HepG2 (cell line): ENCODE data around the gene XPNPEP3. TPM values are rescaled to one million over a fixed set of nuclear protein-coding genes. Genes with fewer than 3 reads are reported as not detected.

ENCODE experiments used
- HHEX ChIP-seq: IDR thresholded peaks from 2 replicates; pipeline ENCODE4 v1.6.1; 2016; ENCODE audit warnings: control low read depth
- LCORL ChIP-seq, 2 experiments: fragments of 450-650 bp in 1 of 2; sonication (generic) in 1 of 2; formaldehyde crosslinking in 1 of 2; IDR thresholded peaks; 2 replicates each; pipeline versions ENCODE4 v1.5.0 to v1.6.1; 2017 to 2020; ENCODE audit warnings: antibody characterized with exemption in 1 of 2, missing genetic modification reagents in 1 of 2
- MAZ ChIP-seq, 2 experiments: sonication (generic) in 1 of 2; formaldehyde crosslinking in 1 of 2; IDR thresholded peaks; 2 replicates each; pipeline versions ENCODE4 v1.5.0 to v1.6.1; 2012 to 2020; ENCODE audit warnings: low read depth in 2 of 2, mild to moderate bottlenecking in 2 of 2, borderline replicate concordance in 1 of 2, improper control_type of control experiment in 1 of 2, low read length in 1 of 2, missing genetic modification reagents in 1 of 2, moderate library complexity in 1 of 2
- MXI1 ChIP-seq: IDR thresholded peaks from 3 replicates; pipeline ENCODE4 v1.6.1; 2012; ENCODE audit warnings: low read depth, low read length, inconsistent platforms, borderline replicate concordance
- POLR2A ChIP-seq, 2 experiments: IDR thresholded peaks; 2 replicates each; pipeline ENCODE4 v1.6.1; 2011; ENCODE audit warnings: low read depth in 2 of 2, low read length in 2 of 2, mild to moderate bottlenecking in 1 of 2, moderate library complexity in 1 of 2; ENCODE audit not compliant: insufficient read depth in 1 of 2
- TEAD3 ChIP-seq: optimal IDR thresholded peaks from 2 replicates; pipeline ENCODE3; 2016; ENCODE audit warnings: borderline replicate concordance
- TMF1 ChIP-seq: sonication (generic); formaldehyde crosslinking; IDR thresholded peaks from 2 replicates; pipeline ENCODE4 v1.8.1; 2022; ENCODE audit warnings: low read depth, missing genetic modification reagents
- ZBTB20 ChIP-seq: sonication (generic); formaldehyde crosslinking; IDR thresholded peaks from 2 replicates; pipeline ENCODE4 v1.8.1; 2023; ENCODE audit warnings: missing genetic modification reagents, low read depth, mild to moderate bottlenecking, borderline replicate concordance
- ZNF24 ChIP-seq: fragments of 450-650 bp; IDR thresholded peaks from 2 replicates; pipeline ENCODE4 v1.6.1; 2017; ENCODE audit warnings: antibody characterized with exemption, mild to moderate bottlenecking
- ZNF3 ChIP-seq: IDR thresholded peaks from 2 replicates; pipeline ENCODE4 v1.7.0; 2017; ENCODE audit warnings: inconsistent platforms
- ZNF367 ChIP-seq: sonication (generic); formaldehyde crosslinking; IDR thresholded peaks from 2 replicates; pipeline ENCODE4 v1.4.0; 2020; ENCODE audit warnings: missing genetic modification reagents, borderline replicate concordance
- ZNF557 ChIP-seq: sonication (generic); formaldehyde crosslinking; IDR thresholded peaks from 2 replicates; pipeline ENCODE4 v1.4.0; 2020; ENCODE audit warnings: missing genetic modification reagents
- ZNF737 ChIP-seq: sonication (generic); formaldehyde crosslinking; IDR thresholded peaks from 2 replicates; pipeline ENCODE4 v1.5.0; 2020; ENCODE audit warnings: missing genetic modification reagents, mild to moderate bottlenecking, borderline replicate concordance
- ZNF776 ChIP-seq: sonication (generic); formaldehyde crosslinking; IDR thresholded peaks from 2 replicates; pipeline ENCODE4 v1.4.0; 2020; ENCODE audit warnings: mild to moderate bottlenecking, missing genetic modification reagents
- ZNF850 ChIP-seq: sonication (generic); formaldehyde crosslinking; conservative IDR thresholded peaks from 2 replicates; pipeline ENCODE4 v1.9.0; 2021; ENCODE audit warnings: mild to moderate bottlenecking, missing genetic modification reagents
- ZNF879 ChIP-seq: sonication (generic); formaldehyde crosslinking; IDR thresholded peaks from 2 replicates; pipeline ENCODE4 v1.8.1; 2023; ENCODE audit warnings: missing genetic modification reagents
- polyA plus RNA-seq, 8 experiments: library from polyadenylated mRNA; depleted of rRNA in 3 of 8; stranded (reverse) in 7 of 8; unstranded in 1 of 8; fragments of >200 nt; fragmentation: Illumina TruSeq in 4 of 8; extraction: Trizol in 4 of 8; gene quantifications; 2 replicates each; pipeline versions ENCODE4 v1.2.1 to v1.2.3, GENCODE V29; 2011 to 2016; ENCODE audit warnings: low read depth in 4 of 8, missing spikeins in 1 of 8, mixed read lengths in 1 of 8; ENCODE audit not compliant: insufficient read depth in 1 of 8
- total RNA-seq, 5 experiments: library from RNA; depleted of rRNA; stranded (reverse); fragments of >200 nt; fragmentation: Illumina TruSeq; extraction: Trizol; gene quantifications; 2 replicates each; pipeline ENCODE4 v1.2.3, GENCODE V29; 2016; ENCODE audit warnings: low read depth in 1 of 5
- TF ChIP-seq, protein P1 (sequence below): sonication (generic); formaldehyde crosslinking; IDR thresholded peaks from 2 replicates; pipeline ENCODE4 v1.4.0; 2020; ENCODE audit warnings: missing genetic modification reagents
- TF ChIP-seq, protein P2 (sequence below): IDR thresholded peaks from 2 replicates; pipeline ENCODE4 v1.6.1; 2016; ENCODE audit warnings: low read depth, borderline replicate concordance
- TF ChIP-seq, protein P3 (sequence below): sonication (generic); formaldehyde crosslinking; IDR thresholded peaks from 2 replicates; pipeline ENCODE4 v1.5.0; 2020; ENCODE audit warnings: mild to moderate bottlenecking, missing genetic modification reagents
- TF ChIP-seq, protein P4 (sequence below): sonication (generic); formaldehyde crosslinking; IDR thresholded peaks from 2 replicates; pipeline ENCODE4 v1.4.0; 2020; ENCODE audit warnings: missing genetic modification reagents, borderline replicate concordance

XPNPEP3 gene
- total and polyA plus RNA-seq, 2 of the 13 experiments (the other 11 are each of a cell fraction or from before 2014, with no cell fraction given), result 10.3 to 14.0 TPM

DNA sequence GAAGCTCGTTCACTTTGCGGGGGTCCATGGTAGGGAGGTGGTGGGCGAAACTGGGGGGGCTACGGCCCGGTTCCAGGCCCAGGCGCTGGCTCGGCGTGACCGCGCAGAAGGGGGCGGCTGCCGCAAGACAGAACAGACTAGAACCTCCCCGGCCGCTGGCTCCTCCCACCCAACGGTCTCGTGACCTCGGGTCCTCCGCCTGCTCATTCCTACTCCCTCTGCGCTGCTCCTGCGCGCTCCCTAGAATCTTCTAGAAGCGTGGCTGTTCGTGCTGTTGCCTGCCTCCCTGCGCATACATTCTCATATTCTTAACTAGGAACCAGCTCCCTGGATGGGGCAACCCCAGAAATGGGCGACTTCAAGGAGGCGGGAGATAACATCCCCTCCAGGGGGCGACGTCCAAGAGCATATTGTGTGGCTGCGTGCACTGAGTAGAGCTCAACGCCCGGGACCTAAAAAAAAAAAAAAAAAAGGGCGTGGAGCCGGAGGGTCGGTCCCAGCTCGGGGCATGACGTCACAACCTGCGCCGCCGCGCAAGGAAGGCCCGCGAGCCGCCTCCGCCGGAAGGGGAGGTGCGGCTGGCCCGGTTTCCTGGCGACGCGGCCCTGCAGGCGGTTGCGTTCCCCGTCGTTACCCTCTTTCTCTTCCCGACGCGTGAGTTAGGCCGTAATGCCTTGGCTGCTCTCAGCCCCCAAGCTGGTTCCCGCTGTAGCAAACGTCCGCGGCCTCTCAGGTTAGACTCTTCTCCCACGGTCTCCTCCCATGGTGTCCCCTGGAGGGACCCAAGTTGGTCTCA, at the start of gene XPNPEP3, which contains the start of gene ST13 (continued):
- TF ChIP-seq, protein P1, sequence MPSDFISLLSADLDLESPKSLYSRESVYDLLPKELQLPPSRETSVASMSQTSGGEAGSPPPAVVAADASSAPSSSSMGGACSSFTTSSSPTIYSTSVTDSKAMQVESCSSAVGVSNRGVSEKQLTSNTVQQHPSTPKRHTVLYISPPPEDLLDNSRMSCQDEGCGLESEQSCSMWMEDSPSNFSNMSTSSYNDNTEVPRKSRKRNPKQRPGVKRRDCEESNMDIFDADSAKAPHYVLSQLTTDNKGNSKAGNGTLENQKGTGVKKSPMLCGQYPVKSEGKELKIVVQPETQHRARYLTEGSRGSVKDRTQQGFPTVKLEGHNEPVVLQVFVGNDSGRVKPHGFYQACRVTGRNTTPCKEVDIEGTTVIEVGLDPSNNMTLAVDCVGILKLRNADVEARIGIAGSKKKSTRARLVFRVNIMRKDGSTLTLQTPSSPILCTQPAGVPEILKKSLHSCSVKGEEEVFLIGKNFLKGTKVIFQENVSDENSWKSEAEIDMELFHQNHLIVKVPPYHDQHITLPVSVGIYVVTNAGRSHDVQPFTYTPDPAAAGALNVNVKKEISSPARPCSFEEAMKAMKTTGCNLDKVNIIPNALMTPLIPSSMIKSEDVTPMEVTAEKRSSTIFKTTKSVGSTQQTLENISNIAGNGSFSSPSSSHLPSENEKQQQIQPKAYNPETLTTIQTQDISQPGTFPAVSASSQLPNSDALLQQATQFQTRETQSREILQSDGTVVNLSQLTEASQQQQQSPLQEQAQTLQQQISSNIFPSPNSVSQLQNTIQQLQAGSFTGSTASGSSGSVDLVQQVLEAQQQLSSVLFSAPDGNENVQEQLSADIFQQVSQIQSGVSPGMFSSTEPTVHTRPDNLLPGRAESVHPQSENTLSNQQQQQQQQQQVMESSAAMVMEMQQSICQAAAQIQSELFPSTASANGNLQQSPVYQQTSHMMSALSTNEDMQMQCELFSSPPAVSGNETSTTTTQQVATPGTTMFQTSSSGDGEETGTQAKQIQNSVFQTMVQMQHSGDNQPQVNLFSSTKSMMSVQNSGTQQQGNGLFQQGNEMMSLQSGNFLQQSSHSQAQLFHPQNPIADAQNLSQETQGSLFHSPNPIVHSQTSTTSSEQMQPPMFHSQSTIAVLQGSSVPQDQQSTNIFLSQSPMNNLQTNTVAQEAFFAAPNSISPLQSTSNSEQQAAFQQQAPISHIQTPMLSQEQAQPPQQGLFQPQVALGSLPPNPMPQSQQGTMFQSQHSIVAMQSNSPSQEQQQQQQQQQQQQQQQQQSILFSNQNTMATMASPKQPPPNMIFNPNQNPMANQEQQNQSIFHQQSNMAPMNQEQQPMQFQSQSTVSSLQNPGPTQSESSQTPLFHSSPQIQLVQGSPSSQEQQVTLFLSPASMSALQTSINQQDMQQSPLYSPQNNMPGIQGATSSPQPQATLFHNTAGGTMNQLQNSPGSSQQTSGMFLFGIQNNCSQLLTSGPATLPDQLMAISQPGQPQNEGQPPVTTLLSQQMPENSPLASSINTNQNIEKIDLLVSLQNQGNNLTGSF (CRISPR knock-in tag), result peak; percentile 16; the same call in 1 of the 2 replicates
- TF ChIP-seq, protein P2, sequence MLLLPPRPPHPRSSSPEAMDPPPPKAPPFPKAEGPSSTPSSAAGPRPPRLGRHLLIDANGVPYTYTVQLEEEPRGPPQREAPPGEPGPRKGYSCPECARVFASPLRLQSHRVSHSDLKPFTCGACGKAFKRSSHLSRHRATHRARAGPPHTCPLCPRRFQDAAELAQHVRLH (CRISPR knock-in tag), result peak; percentile 31; the same call in 1 of the 2 replicates
- TF ChIP-seq ZNF3 (no peak), ZNF24 (no peak), ZNF879 (no peak; the same call in 1 of the 2 replicates), ZBTB20 (CRISPR knock-in tag) (0 out of 2 replicates have a peak, but pooled peaks have one; percentile 6), ZNF737 (CRISPR knock-in tag) (no peak), LCORL (IDR thresholded peaks at IDR 0.05) (no peak), LCORL (CRISPR knock-in tag; IDR thresholded peaks at IDR 0.05) (peak; percentile 29; the same call in 1 of the 2 replicates), ZNF850 (CRISPR knock-in tag) (no peak; the same call in 1 of the 2 replicates), MAZ (IDR thresholded peaks at IDR 0.05; ENCODE audit: borderline replicate concordance, low read depth, low read length) (peak; percentile 64; the same call in 1 of the 2 replicates), MAZ (CRISPR knock-in tag; IDR thresholded peaks at IDR 0.05; ENCODE audit: low read depth) (peak; percentile 57), MXI1 (peak; percentile 89), POLR2A (IDR thresholded peaks at IDR 0.05; ENCODE audit: insufficient read depth in 1 of 2, low read depth in 2 of 2, low read length in 2 of 2) (peak; percentile 75 to 83), TEAD3 (CRISPR knock-in tag) (peak; percentile 27), HHEX (no peak), TMF1 (CRISPR knock-in tag) (peak; percentile 41; the same call in 1 of the 2 replicates), ZNF557 (CRISPR knock-in tag) (peak; percentile 26; the same call in 1 of the 2 replicates), ZNF367 (CRISPR knock-in tag) (no peak), ZNF776 (CRISPR knock-in tag) (peak; percentile 15; the same call in 1 of the 2 replicates)
- TF ChIP-seq, protein P3, sequence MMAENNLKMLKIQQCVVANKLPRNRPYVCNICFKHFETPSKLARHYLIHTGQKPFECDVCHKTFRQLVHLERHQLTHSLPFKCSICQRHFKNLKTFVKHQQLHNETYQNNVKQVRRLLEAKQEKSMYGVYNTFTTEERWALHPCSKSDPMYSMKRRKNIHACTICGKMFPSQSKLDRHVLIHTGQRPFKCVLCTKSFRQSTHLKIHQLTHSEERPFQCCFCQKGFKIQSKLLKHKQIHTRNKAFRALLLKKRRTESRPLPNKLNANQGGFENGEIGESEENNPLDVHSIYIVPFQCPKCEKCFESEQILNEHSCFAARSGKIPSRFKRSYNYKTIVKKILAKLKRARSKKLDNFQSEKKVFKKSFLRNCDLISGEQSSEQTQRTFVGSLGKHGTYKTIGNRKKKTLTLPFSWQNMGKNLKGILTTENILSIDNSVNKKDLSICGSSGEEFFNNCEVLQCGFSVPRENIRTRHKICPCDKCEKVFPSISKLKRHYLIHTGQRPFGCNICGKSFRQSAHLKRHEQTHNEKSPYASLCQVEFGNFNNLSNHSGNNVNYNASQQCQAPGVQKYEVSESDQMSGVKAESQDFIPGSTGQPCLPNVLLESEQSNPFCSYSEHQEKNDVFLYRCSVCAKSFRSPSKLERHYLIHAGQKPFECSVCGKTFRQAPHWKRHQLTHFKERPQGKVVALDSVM (CRISPR knock-in tag), result no peak
- TF ChIP-seq, protein P4, sequence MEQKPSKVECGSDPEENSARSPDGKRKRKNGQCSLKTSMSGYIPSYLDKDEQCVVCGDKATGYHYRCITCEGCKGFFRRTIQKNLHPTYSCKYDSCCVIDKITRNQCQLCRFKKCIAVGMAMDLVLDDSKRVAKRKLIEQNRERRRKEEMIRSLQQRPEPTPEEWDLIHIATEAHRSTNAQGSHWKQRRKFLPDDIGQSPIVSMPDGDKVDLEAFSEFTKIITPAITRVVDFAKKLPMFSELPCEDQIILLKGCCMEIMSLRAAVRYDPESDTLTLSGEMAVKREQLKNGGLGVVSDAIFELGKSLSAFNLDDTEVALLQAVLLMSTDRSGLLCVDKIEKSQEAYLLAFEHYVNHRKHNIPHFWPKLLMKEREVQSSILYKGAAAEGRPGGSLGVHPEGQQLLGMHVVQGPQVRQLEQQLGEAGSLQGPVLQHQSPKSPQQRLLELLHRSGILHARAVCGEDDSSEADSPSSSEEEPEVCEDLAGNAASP (CRISPR knock-in tag), result 0 out of 2 replicates have a peak, but pooled peaks have one; percentile 12
